ENCODE measurements around the gene PEX10.

PEX10 gene

GRCh38 chr1:2384941-2385481, 27.4 kb downstream of the PEX10 start:
- DNase-seq, result no peak

DNA sequence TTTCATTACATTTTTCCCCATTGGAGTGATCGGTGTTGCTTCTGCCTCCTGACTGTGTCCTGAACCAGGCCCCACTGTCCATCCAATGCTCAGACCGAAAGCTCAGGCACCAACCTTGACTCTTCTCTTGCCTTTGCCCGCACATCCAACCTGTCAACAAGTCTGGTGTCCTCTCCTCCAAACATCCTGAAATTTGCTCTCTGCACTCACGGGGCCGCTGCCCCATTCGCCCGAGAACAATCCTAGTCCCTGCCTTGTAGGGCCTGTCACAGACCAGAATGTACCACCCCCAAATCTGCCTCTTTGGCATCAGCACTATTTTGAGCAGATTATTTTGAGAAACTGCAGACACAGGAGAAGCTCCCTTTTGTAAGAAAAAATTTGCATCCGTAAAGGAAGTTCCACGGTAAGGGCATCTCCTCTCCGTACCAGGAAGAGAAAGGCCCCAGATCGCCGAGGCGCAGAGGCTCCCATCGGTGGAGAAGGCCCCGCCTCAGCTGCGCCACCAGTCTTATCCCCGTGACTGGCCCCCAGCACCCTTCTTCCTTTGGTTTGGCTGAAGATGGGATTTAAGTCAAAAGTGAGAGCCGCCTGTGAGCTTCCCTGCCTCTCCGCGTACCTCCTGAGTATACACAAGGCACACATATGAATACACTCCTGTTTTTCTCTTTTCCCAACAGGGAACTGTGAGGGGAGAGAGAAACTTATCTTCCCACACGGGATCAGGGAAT, 28.1 kb downstream of the PEX10 start:
- no peak for DNase-seq

DNA sequence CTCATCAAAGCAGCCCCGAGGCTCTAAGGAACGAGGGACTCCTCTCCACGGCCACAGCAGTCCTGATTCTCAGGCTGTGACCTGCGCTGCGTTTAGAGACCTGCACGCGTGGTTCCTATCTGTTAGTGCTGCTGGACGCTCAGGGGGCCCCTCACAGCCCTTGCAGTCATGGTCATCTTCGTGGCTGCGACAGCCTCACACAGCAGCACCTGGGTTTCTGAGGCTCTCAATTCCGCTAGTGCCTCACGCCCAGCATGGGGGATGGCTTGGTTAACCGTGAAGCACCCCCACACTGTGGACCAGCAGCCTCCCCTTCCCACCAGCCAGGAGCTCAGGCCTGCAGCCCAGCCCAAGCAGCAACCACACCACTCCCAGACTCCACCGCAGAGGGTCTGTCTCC, 28.8 kb downstream of the PEX10 start:
- no peak for DNase-seq

- peak; percentile 57 for DNase-seq
Measured at GRCh38 chr1:2382621-2383361, 29.6 kb downstream of the PEX10 start.

DNA sequence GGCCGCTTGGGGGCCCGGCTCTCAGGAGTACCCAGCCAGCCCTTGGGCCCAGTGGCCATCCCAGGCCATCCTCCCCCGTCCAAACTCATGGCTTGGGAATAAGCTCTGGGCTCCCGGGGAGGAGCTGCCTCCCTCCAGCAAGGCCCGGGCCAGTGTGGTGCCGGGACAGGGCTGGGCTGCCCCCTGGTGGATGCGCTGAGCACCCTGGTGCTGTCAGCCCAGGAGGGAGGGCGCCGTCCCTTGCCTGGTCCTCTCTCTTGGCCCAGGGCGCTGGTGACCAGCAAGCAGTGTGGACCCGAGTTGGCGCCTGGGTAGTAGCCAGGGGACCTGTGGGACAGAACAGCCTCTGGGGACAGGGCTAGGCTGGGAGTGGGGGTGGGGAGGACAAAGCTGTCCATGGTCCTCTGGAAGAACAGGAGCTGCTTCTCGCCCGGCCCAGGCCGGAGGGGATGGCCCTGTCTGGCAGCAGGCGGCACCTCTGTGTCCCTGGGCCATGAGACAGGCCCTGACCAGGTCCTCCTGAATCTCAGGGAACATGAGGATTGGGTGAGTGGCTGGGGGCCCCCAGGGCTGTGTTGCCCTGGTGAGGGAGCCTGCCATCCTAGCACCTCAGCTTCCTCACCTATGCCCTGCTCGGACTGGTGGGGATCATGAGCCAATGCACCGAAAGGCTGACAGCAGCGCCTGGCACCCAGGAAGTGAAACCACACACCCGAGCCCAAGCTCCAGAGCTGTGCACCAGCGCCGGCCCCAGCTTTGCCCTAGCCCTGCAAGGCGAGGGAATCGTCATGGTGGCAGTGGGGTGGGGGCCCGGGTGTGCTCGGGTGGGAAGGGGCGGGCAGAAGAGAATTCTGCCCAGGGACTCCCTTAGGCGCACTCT, 30.4 kb downstream of the PEX10 start:
- peak; percentile 89 for DNase-seq

DNA sequence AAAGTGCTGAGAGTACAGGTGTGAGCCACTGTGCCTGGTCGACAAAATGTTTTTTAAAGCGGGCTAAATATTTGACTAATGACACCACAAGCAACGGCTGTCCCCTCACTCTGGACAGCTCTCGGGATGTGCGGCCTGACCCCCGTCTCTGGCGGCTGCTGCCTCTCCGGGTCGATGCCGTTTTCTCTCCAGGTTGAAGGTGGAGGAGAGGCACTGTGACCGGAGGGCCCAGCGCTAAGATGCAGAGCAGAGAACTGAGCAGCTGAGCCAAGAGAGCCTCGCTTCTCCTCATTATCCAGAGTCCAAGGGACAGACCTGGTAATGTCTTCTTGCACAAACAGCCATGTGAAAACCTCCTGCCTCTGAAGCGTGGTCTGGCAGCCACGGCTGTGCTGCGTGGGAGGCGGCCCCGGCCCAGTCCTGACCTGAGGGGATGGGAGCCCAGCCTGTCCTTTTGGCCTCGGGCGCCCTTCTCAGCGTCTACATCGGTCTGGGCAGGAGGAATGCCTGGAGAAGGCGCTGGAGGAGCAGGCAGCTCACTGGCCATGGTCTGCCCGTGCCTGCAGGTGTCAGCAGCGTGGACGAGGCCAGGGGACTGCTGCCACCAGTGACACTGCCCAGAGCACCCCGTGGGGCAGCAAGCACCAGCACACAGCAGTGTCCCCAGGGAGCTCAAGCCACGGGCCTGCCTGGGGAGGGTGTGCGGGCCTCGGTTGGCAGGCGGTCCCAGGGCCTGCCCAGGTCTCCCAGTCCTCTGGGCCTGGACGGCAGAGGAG, 31.4 kb downstream of the PEX10 start:
- no peak for DNase-seq

- DNase-seq, result no peak
Measured at GRCh38 chr1:2379733-2380404, 32.5 kb downstream of the PEX10 start.

DNA sequence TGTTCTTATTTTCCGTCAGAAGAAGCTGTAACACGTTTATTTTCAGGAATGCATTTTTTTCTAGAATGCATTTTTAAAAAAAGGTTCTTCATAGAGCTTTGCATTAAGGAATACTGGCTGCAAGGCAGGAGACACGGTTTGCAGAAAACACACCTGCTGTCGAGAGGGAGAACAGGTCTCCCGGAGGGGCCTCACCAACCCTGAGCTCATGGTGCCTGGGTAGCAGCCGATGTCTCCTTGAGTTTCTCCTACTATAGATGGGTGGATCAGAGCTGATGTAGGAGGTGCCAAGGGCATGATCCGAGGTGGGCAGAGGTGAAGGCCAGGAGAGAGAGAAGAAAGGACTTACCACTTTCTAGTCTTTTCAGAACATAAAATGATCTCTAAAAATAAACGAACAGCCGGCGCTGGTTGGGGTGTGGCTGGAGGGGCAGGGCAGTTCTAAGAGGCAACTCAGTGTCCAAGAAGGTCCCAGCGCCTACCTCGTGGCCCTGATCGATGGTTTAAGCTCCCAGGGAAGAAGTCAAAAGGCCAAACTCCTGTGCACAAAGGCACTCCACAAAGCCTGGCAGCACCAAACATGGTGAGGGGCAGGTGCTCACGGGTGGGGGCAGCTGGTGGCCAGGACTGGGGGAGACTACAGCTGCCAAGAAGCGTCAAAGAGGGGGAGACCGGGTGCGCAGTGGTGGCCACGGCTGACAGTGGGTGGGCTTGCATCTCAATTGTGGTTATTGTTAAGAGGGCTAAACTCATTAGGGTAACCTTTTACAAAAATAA, 33.2 kb downstream of the PEX10 start:
- no peak for DNase-seq

DNA sequence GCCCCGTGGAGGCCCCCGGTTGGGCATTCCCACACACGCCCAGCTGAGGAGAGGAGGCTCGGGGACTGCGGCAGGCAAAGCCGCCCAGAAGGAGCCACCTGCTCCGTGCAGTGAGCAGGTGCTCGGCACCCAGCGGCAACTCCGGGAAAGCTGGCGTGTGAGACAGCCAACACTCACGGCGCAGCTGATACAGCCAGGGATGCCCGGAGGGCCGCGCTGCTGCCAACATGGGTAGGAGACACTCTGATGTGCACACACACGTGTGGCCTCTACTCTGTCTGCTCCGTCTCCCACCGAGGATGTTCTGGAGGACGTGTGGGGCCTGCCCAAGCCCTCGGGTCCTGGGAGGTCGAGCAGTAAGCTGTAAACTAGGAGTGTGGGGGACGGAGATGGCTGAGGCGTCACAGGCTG, 33.9 kb downstream of the PEX10 start:
- no peak for DNase-seq

- no peak for DNase-seq
Measured at GRCh38 chr1:2377751-2378440, 34.5 kb downstream of the PEX10 start.

GRCh38 chr1:2376931-2377672, 35.3 kb downstream of the PEX10 start:
- no peak for DNase-seq

- DNase-seq, result no peak
Measured at GRCh38 chr1:2376261-2376741, 36.1 kb downstream of the PEX10 start.

DNA sequence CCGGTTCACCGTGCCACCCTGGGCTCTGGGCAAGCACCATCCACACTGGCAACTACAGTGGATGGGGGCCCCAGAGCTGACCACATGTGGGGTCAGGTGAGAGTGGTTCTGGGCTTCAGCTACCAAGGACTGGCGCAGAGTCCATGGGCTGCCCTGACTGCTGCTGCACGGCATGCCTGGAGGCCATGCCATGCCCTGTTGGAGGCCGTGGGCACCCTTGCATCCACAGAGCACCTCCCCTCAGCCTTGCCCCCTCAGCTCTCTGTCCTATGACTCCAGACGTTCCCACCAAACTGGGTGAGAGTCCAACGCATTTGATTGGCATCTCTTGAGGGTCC, 36.5 kb downstream of the PEX10 start:
- no peak for DNase-seq

DNA sequence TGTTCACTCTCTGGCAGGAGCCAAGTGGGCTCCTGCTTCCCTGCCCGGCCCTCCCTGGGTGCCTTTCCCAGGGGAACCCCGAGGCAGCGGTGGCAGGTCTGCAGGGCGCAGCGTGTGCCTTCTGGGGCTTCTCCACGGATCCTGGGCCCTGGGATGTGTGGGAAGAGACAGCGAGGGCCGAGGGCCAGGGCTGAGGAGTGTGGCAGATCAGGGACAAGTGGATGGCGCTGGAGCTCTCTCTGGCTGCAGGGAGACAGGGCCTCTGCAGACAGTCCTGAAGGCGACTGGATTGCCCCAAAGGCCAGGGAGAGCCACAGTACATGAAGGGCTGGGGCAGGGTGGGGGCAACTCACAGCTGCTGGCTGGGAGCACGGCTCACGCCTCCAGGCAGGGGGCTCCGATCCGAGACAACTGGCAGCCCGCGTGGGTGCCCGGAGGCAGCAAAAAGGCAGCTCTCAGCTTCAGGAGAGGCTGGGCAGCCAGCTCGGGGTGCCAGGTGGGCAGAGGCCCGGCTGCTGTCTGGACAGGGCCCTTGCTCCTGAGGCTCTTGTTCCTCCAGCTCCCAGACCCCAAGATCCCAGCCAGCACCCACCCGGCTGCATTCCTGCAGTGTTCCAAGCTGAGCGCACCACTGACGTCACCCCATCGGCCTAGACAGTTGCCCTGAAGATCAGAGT, 37.0 kb downstream of the PEX10 start:
- no peak for DNase-seq

GRCh38 chr1:2374252-2375155, 37.9 kb downstream of the PEX10 start:
- DNase-seq, result no peak

- no peak for DNase-seq
Measured at GRCh38 chr1:2373551-2374251, 38.7 kb downstream of the PEX10 start.
